ENCODE data around the gene SKP1.
"Not testable (repeated sequence)": the region's sequence is repeated elsewhere in the genome, so short reads cannot be mapped to it uniquely, and the experiment has no call there.

Gene SKP1

GRCh38 chr5:134176511-134177368, at the start of gene SKP1:
TSS of gene SKP1 (minus strand) at chr5:134176950. CDS start at chr5:134174022, 2,928 bp downstream.
- H3K4me3 ChIP-seq (ENCODE audit: low read depth, low read length), result peak within 1 kb of the TSS; percentile 93
- DNase-seq (ENCODE audit: low read depth), result peak; percentile 49
- no peak for TF ChIP-seq CTCF (IDR thresholded peaks at IDR 0.05; ENCODE audit: low read depth, low read length, missing control alignments)
- in situ Hi-C loops (cut with HindIII; ENCODE audit: low sequenced_read_pairs), result no loop called here

GRCh38 chr5:134225780-134226440, 49.2 kb upstream of the SKP1 start, which contains the start of gene PPP2CA:
TSS of gene PPP2CA (minus strand) at chr5:134226073. CDS start at chr5:134225861, 212 bp downstream.
- peak; percentile 94 for DNase-seq (ENCODE audit: low read depth)
- no peak for TF ChIP-seq CTCF (IDR thresholded peaks at IDR 0.05; ENCODE audit: low read depth, low read length, missing control alignments)
- H3K4me3 ChIP-seq (ENCODE audit: low read depth, low read length), result peak within 1 kb of the TSS; percentile 98
- in situ Hi-C loops (cut with HindIII; ENCODE audit: low sequenced_read_pairs), result no loop called here

GRCh38 chr5:134224888-134225779, 48.4 kb upstream of the SKP1 start:
- DNase-seq (ENCODE audit: low read depth), result peak; percentile 42
- no peak for TF ChIP-seq CTCF (IDR thresholded peaks at IDR 0.05; ENCODE audit: low read depth, low read length, missing control alignments)
- in situ Hi-C loops (cut with HindIII; ENCODE audit: low sequenced_read_pairs), result no loop called here
- peak overlapping the region; percentile 98 for H3K4me3 ChIP-seq (ENCODE audit: low read depth, low read length)

GRCh38 chr5:134223406-134224248, 46.9 kb upstream of the SKP1 start:
- in situ Hi-C loops (cut with HindIII; ENCODE audit: low sequenced_read_pairs), result no loop called here
- peak overlapping the region; percentile 98 for H3K4me3 ChIP-seq (ENCODE audit: low read depth, low read length)
- no peak for DNase-seq (ENCODE audit: low read depth)
- TF ChIP-seq CTCF (IDR thresholded peaks at IDR 0.05; ENCODE audit: low read depth, low read length, missing control alignments), result no peak

GRCh38 chr5:134221690-134222089, 44.9 kb upstream of the SKP1 start:
- in situ Hi-C loops (cut with HindIII; ENCODE audit: low sequenced_read_pairs); H3K4me3 ChIP-seq (ENCODE audit: low read depth, low read length); DNase-seq (ENCODE audit: low read depth): not testable (repeated sequence)

GRCh38 chr5:134215757-134216156, 39.0 kb upstream of the SKP1 start:
- no peak for DNase-seq (ENCODE audit: low read depth)
- in situ Hi-C loops (cut with HindIII; ENCODE audit: low sequenced_read_pairs), result no loop called here
- no peak for TF ChIP-seq CTCF (IDR thresholded peaks at IDR 0.05; ENCODE audit: low read depth, low read length, missing control alignments)

GRCh38 chr5:134211263-134212031, 34.7 kb upstream of the SKP1 start:
- peak; percentile 83 for DNase-seq (ENCODE audit: low read depth)
- not testable (repeated sequence) for H3K4me3 ChIP-seq (ENCODE audit: low read depth, low read length)
- in situ Hi-C loops (cut with HindIII; ENCODE audit: low sequenced_read_pairs), result loop anchor here (5.0 kb wide), 1 partner anchor 56 kb away; no protein-coding TSS in a partner anchor

More at GRCh38 chr5:134215757-134216156, 39.0 kb upstream of the SKP1 start:
- H3K4me3 ChIP-seq (ENCODE audit: low read depth, low read length), result no peak overlapping the region

All from astrocyte of the cerebellum (primary cell).